GM19438 (cell line): ENCODE measurements around the gene JPH4.

Experiments used
- ATAC-seq: cut with Tn5 transposase; IDR thresholded peaks from one replicate; pipeline ENCODE4 v1.9.1; 2021; ENCODE audit warnings: low read depth; ENCODE audit not compliant: unreplicated experiment

Gene JPH4

DNA sequence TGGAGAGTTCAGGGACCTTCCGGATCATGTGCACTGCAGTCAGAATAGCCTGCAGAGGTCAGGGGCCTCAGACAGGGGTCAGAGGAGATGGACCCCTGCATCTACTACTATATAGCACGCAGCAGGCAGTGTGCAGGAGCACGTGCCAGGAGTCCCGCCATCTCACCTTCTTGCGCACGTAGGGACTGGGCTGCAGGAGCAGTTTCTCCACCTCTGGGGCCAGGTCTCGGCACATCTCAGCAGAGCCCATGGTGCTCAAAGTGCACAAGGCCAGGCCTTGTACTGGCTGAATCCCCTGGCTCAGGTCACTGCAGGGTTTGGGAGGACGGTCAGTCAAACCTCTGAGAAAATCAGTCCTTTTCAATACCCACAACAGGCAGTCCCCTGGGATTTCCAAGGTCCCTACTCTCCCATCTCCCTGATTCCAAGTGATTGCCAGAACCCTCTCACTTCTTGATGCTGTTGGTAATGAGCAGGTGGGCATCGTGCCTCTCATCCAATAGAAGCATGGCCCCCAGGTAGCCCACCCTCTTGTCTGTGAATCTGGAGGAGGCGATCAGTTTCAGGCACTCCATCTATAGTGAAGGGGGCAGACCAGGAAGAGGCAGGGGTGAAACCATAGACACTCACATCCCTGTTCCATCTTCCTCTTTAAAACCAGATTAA is 12.3 kb downstream of the JPH4 start:
- ATAC-seq = no peak

DNA sequence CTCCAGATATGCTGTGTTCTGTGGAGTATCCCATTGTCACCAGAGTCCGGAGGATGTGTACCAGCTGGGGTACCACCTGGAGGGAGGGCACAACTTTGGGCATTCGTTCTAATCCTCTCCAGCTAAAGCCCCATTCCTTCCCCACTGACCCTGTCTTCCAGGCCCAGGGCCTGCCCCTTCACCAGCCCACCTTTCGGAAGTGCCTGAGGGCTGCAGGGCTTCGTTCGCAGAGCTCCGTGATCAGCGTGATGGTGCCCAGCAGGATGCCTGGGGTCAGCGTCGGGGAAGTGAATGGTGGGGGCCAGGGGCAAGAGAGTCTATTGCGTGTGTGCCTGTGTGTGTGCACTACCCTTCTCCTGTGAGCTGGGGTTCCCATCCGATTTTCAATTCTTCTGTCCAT is 13.0 kb downstream of the JPH4 start:
- no peak for ATAC-seq

DNA sequence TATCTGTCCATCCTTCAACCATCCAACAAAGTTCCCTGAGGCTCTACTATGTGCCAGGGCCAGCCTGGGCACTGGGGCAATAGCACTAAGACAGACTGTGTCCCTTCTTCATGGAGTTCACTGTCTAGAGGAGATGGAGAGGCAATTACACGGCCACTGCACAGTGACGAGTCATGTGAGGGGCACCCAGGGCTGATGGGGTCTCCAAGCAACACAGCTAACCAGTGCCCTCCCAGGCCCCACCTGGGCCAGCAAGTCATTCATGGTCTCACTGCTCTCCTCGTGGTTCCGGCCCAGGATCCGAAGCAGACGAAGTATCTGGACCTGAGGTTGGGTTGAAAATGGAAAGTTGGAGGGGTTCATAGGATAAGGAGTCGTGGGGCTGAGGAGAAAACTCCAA is 13.7 kb downstream of the JPH4 start:
- no peak for ATAC-seq

DNA sequence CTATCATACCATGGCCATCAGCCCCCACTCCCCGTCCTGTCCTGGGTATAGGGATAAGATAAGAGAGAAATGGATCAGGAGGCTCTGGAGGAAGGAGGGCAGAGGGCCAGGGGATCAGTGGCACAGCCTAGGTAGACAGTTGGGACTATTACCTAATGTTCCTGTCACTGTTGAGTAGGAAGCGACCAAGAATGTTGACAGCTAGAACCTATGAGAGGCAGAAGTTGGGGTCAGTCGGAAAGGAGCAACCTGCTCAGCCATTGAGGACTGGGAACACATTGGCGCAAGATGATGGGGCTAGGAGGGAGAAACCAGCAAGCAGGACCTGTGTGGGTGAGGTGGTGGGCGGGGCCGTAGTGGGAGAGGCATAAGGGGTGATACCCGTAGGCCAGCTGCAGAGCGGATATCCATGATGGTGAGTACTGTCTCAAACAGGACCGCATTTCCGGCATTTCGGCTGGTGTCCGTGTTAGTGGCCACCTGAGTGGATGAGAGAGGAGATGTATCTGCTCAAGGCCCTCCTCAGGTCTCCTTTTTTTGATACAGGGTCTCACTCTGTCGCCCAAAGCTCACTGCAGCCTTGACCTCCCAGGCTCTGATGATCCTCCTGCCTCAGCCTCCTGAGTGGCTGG is 14.3 kb downstream of the JPH4 start:
- no peak for ATAC-seq

DNA sequence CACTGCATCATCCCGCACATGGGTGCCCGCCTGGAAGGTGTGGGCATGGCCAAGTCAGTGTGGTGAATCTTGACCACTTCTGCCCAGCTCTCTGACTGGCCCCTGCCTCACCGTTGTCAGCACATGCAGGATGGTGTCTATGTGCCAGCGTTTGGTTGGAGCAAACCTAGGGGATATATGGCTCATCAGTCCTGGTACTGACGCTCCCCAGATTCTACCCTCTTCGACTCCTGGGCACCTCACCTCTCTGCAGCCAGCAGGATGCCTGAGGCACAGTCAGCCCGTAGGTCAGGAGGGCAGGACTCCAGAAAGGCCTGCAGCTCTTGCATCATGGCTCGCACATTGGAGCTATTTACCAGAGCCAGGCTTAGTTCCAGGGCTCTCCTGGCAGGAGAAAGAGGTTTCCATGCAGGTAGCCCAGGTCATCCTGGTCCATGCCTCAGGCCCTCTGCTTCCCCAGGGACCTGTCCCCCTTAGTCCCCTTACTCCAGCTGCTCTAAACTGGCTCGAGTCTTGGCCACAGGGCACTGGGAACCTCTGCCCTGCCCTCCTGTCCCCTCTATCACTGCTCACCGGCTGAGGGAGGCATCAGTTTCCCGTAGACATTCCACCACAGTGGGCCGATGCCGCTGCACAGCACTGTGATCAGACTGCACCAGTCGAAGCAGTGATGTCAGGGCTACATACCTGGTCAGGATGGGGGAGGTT is 15.0 kb downstream of the JPH4 start:
- ATAC-seq = no peak

DNA sequence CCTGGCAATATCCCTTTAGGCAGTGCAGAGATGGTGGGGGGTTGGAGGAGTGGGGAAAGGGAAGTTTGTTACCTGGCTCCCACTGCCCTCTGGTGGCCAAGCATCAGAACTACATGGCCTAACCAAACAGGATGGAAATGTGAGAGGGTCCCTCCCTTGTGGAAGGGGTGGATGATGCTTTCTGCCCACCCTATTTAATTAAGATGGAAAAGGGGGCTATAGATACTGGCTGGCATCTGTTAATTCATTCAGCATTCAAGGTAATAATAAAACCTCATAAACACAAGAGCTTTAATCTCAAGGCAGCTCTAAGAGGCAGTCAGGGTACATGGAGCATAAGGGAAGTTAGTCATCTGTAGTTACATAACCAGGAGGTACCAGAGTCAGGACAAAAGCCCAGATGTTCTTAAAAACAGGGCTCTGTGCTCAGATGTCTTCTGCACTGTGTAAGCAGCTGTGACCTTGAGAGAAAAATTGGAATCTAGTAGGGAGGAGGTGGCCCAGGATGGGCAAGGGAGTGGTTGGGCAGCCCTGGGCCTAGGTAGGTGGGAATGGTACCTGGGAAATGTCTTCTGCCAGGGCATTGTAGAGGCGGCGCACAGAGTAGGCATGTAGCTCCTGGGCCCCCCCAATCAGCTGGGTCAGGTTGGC is 15.6 kb downstream of the JPH4 start:
- ATAC-seq = no peak

DNA sequence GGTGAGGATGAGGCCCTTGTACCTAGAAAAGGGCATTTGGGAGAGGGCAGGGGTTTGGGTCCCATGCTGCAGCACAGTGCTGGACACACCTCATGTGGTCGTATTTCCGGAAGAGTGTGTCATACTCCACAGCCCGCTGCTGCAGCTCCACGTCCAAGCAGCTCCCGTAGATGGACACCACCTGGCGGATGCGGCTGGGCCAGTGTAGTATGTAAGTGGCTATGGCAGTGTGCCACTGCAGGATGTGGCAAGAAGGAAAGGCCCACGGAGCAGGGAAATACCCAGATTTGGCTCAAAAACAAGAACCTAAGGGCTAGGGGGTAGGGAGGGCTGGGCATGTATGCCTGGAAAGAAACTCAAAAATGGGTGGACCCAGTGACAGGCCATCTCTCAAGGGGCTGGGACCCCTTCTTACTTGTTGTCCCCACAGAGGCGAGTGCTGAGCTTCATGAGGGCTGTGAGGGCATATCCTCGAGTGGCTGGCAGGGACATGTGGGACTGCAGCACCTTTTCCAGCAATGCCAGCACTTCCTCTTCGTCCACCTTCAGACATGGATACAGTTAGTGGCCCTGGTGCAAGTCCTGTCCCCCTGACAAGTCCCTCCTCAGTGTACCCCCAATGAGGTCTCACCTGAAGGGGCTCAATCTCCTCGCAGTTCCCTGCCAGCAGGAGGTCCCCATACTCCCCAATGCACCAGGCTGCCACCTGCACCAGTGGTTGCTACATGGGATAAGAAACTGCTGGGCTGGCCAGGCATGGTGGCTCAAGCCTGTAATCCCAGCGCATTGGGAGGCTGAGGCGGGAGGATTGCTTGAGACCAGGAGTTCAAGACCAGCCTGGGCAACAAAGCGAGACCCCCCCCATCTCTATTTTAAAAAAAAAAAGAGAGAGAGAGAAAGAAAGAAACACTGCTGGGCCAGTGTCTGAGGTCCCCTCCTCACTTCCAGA is 16.4 kb downstream of the JPH4 start:
- ATAC-seq = no peak

DNA sequence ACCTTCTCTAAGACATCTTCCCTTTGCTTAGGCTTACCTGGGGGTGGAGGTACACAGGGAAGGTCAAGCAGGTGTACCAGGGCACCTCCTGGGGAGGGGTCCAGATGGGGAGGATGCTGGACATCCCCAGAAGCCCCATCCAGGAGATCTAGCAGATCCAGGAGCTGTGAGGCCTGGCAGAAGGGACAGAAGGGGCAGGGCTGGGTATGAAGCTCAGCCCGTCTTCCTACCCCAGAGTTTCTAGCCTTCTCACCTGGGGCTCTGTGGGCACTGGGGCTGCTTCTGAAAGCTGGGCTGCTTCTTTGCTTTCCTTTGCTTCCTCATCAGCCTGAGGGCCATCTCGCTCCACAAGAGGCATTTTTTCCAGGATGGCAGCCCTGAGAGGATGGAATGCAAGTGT is 17.3 kb downstream of the JPH4 start:
- ATAC-seq = no peak

DNA sequence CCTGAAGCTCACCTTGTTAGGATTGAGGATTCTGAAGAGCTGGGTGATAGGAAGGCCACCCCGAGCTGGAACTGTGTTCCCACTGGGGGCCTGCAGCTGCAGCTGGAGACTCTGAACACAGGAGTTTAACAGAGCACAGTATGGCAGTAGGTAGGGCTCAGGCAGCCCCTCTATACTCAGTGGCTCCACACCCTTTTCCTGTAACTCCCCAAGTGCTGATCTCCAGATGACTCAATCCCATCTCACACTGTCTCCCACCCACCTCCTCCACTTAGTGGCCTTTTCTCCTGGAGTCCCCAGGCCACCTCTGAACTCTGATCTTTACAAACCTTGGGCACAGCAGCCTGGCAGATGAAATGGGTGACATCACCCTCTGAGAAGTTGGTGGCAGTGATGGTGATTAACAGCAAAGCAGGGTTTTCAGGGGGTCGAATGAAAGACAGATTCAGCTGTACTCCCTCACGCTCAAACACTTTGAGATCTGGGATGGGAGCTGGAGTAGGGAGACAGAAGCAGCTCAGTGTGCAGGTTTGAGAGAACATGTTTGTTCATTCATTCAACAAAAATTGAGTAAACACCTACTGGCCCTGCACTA is 18.6 kb downstream of the JPH4 start:
- ATAC-seq = no peak

DNA sequence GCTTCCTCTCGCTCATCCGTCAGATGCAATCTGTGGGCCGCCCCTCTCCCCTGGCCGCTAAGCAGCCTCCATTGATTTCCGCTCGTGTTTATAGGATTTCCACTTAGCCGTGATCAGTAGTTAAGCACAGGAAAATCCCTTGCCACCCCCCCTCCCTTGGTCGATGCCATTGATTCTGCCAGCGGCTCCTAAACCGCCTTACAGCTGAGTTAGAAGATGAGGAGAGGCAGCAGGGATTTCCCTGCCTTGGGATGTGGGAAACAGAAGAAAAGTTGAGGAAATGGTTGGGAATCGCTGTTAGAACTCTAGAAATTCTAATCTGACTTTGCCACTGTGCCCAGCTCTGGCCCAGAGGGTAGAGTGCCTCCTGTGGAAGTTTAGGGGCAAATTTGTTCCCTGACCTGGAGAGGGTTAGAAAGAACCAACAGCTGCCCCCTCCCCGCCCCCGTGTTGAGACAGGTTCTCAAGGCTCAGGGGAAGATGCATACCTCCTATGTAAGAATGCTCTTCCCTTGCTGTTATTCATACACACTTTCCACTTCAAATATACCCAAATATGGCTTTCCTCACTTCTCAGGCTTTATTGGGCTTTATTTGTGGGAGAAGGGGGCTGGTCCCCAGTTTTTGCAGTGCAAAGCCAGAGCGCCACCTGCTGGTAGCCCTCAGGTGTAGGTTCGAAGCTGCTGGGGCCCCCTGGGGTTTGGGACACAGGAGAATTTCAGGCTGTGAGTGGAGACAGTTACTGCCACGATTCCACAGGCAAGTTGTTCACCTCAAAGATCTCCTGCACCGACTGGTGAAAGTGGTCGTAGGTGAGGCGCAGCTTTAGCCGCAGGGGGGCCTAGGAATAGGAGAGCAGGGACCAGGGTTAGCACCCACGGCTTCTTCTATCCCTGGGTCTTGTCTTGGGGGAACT is 19.3 kb downstream of the JPH4 start:
- no peak for ATAC-seq

DNA sequence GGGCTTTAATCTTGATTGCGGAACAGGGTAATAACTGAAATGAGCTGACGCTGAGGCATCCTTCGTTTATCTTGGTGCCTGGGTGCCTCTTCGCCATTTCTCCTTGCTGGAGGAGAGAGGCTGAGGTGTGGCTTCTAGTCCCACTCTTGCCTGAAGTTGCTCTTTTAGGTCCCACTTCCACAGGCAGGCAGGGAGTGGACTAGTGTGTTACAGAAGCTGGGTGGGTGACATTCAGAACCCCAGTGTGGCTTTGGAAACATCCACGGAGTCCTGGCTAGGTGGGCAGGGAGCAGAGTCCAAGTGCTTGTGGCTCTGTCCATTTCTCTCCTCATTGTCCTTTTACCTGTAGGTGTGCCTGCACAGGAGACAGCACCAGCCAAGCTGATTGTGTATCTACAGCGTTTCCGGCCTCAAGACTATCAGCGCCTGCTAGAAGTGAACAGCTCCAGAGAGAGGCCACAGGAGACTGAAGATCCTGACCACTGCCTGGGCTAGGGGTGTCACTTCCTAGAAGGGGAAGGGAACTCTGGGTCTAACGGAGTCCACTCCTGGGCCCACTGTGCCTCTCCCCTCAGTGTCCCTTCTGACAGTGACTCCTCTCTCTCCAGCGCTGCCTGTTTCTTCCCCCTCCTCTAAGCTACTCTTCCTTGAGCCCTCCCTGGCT is 20.1 kb downstream of the JPH4 start:
- no peak for ATAC-seq

DNA sequence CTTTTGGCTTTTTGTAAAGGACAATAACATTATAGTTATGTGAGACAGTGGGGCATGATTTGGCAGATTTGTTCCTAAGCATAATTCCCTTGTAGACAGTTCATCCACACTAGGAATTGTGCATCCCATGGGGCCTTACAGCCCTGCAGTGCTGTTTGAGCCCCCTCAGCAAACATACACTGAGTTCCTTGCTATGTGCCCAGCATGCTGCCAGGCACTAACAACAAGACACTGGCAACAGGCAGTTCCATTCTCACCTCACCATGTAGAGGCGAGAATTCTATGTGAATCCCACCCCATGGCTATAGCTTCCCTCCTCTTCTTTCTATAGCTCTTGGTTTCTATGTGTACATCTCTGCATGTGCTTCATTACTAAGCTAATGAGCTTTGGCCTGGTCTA is 20.6 kb downstream of the JPH4 start:
- no peak for ATAC-seq

DNA sequence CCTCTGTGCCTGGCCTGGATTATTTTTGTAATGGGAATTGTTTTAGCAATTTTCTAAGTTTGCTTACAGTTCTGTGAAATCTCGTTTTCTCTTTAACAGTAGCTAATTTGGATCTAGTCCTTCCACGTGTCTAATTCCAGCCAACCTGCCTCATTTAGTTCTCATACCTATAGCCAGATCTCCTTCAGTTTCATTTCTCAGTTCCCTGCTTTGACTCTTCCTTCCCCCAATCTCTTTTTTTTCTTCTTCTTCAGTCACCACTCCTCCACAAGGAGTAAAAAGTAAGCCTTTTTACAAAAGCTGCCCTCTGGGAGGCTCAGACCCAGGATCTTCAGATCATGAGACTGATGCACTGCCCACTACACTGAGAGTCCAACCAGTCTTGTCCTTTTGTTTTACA is 21.1 kb downstream of the JPH4 start:
- ATAC-seq = no peak

DNA sequence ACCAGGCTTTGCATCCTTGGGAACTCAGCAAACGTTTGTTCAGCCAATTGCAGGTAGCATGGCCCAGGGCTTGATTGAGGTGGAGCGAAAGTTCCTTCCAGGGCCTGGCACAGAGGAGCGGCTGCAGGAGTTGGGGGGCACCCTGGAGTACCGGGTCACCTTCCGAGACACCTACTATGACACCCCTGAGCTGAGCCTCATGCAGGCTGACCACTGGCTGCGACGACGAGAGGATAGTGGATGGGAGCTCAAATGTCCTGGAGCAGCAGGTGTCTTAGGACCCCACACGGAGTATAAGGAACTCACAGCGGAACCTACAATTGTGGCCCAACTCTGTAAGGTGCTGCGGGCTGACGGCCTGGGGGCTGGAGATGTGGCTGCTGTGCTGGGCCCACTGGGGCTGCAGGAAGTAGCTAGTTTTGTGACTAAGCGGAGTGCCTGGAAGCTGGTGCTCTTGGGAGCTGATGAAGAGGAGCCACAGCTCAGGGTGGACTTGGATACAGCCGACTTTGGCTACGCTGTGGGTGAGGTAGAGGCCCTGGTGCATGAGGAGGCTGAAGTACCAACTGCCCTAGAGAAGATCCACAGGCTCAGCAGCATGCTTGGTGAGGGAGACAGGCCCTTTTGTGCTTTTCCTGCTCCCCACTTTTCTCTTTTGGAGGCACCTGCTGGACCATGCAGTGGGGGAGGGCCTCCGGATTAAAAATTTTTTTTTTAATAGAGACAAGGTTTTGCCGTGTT is 21.7 kb downstream of the JPH4 start:
- no peak for ATAC-seq

DNA sequence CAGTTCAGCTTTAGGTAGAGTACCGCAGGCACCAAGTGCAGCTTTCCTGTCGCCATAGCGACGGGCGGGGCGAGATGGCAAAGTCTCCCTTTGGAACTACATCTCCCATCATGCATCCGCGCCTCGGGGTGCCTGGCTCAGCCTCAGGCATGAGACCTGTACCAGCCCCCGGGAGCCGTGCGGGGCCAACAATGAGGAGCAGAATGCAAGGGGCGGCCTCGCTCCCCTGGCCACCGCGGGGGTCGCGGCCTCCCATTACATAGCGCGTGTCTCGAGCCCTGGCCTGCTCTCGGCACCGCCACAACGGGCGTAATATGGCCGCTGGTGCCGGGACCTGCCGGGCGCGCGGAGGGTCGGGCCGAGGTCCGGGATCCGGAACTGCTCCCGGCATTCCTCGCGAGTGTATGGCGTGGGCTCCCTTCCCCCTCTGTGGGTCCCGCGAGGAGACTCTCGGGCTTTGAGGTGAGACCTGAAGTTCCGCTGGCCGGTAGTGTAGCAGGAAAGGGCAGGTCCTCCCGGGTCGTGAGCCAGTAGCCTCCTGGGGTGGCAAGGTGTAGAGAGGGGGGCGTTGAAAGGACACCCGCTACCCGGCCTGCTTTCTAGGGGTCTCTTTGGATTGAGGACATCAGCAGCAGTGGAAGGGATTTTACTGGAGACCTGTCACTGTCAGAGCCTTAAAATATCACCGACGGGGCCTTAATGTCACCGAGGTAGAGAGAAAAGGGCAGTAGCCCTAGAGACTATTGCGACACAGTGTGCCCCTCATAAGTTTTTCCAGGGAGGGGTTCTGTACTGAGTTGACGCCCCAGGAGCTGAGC is 22.5 kb downstream of the JPH4 start, which contains the start of gene THTPA:
Gene THTPA (plus strand): TSS at position 390 of the 818 bp plus-strand sequence. CDS start 487 bp downstream, outside the sequence.
- peak; percentile 74 for ATAC-seq

DNA sequence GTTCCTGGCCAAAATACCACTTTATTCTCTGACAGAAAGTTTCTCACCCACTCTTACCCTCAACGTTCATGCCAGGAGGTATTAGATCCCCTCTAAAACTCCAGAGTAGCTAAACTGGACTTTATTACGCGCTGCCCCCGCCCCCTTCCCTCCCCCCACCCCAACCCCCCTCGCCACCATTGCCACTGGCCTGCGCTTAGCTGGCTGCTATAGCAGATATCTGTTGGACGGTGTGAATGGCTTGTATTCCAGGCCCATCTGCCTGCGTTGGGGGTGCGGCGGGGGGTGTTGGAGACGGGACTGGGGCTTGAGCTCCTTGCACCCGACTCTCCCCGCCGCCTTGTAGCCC is 23.1 kb downstream of the JPH4 start:
- no peak for ATAC-seq
